ENCODE results near the gene DBNL. TPM values are rescaled to one million over a fixed set of nuclear protein-coding genes. Genes with fewer than 3 reads are reported as not detected.
A peak's percentile ranks its signal among the peaks of the same experiment; 100 is the strongest.

Gene DBNL
- total RNA-seq, 4 donors from 2014 or later: 108 to 165 (median 138) TPM

DNA sequence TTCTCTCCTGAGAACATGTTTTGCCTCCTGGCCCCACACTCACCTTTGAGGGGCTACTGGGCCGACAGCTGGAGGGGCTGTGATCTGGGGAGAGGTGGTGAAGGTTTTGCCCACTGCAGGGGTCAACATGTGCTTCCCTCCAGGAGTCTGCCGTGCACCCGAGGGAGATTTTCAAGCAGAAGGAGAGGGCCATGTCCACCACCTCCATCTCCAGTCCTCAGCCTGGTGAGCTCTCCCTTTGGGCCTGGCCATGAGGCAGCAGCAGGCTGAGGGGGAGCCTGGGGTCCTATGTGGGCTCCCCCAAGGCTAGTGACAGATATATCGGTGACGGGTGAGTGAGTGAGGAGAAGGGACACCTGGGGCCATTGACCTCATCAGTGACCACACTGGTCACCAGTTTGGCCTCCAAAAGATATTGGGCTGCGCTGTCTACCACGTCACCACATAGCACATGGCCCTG lies 14.3 kb downstream of the DBNL start:
- intact Hi-C loops (cut with DNase I): no loop called here
- no peaks in the 10 kb centered on the region for H3K27me3 ChIP-seq
- H3K4me1 ChIP-seq: no peaks in the 10 kb centered on the region
- H3K27ac ChIP-seq: no peak overlapping the region
- no peak for TF ChIP-seq POLR2A (IDR thresholded peaks at IDR 0.05)
- TF ChIP-seq, protein P1, sequence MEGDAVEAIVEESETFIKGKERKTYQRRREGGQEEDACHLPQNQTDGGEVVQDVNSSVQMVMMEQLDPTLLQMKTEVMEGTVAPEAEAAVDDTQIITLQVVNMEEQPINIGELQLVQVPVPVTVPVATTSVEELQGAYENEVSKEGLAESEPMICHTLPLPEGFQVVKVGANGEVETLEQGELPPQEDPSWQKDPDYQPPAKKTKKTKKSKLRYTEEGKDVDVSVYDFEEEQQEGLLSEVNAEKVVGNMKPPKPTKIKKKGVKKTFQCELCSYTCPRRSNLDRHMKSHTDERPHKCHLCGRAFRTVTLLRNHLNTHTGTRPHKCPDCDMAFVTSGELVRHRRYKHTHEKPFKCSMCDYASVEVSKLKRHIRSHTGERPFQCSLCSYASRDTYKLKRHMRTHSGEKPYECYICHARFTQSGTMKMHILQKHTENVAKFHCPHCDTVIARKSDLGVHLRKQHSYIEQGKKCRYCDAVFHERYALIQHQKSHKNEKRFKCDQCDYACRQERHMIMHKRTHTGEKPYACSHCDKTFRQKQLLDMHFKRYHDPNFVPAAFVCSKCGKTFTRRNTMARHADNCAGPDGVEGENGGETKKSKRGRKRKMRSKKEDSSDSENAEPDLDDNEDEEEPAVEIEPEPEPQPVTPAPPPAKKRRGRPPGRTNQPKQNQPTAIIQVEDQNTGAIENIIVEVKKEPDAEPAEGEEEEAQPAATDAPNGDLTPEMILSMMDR (IDR thresholded peaks at IDR 0.05): no peak
- no peaks in the 10 kb centered on the region for H3K9me3 ChIP-seq
- 90 to 95% methylated on average over 5 to 6 of the region's 7 CpGs for WGBS, 2 donors
- peaks cover 59 to 65% of the 10 kb centered on the region in 2 donors for H3K36me3 ChIP-seq
- DNase-seq: peak in 1 of 2 donors; percentile 2
- H3K4me3 ChIP-seq (replicated peaks in 1 of 3): no peak overlapping the region

DNA sequence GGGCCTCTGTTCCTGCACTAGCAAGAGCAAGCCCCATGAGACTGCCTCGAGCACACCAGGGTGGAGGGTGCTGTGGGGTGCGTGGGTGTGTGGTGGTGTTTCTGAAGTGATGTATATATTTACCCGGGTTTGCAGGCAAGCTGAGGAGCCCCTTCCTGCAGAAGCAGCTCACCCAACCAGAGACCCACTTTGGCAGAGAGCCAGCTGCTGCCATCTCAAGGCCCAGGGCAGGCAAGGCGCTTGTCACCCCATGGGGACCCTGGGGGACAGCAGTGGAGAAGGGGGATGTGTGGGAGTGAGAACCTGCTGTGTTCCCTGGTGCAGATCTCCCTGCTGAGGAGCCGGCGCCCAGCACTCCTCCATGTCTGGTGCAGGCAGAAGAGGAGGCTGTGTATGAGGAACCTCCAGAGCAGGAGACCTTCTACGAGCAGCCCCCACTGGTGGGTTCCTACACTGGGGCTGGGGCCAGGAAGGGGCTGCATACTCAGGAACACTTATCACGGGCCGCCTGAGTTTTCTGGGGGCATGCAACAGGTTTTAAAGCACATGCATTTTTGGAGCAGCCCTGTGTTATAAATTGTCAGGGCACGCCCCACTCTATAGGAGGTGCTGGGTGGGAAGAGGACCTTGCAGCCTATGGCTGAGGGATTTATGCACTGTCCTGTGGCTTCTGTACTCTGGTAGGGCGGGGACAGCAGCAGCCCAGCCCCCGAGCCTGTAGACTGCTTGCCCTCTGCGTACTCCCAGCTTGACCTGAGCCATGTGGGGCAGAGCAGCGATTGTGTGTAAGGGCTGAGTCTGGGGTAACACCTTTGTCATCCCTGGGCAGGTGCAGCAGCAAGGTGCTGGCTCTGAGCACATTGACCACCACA lies 15.0 kb downstream of the DBNL start:
- H3K36me3 ChIP-seq: peaks cover 59% of the 10 kb centered on the region in 2 donors
- TF ChIP-seq, protein P1 (IDR thresholded peaks at IDR 0.05): no peak
- TF ChIP-seq POLR2A (IDR thresholded peaks at IDR 0.05): no peak
- peaks cover under 1 to 4% of the 10 kb centered on the region in 2 donors for H3K4me1 ChIP-seq
- intact Hi-C loops (cut with DNase I): no loop called here
- H3K4me3 ChIP-seq (replicated peaks in 1 of 3): no peak overlapping the region
- 88 to 93% methylated on average over 6 to 14 of the region's 14 CpGs for WGBS, 2 donors
- no peaks in the 10 kb centered on the region for H3K9me3 ChIP-seq
- H3K27ac ChIP-seq: no peak overlapping the region
- no peaks in the 10 kb centered on the region for H3K27me3 ChIP-seq
- DNase-seq: peak in 1 of 2 donors; percentile 2

DNA sequence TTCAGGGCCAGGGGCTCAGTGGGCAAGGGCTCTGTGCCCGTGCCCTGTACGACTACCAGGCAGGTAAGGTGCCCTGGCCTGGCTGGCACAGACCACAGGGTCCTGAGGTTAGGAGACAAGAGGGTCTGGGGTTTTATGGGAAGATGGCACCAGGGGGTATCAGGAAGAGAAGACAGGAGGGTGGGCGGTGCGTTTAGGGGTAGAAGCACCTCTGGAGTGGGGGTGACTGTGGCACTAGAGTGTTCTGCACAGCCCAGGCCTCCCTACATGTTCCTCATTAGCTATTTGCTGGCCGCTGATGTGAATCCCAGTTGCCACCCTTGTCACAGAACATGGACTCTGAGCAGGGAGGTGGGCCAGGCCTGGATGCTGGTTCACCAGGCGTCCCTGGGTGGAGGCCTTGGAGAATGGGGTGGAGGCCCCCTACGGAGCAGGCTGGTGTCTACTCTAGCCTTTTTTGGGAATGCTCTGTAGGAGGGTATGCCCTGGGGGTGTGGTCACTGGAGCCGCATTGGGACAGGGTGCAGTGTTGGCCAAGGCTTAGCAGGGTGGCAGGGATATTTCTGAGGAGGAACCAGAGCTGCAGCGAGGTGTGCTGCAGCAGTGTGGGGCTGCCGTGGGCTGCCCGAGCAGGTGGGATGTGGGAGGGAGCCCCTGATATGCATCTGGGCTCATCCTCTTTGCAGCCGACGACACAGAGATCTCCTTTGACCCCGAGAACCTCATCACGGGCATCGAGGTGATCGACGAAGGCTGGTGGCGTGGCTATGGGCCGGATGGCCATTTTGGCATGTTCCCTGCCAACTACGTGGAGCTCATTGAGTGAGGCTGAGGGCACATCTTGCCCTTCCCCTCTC lies 15.8 kb downstream of the DBNL start:
- DNase-seq: peak in 1 of 2 donors; percentile 1
- no peaks in the 10 kb centered on the region for H3K27me3 ChIP-seq
- peaks cover 9 to 12% of the 10 kb centered on the region in 2 donors for H3K4me1 ChIP-seq
- peaks cover 51 to 52% of the 10 kb centered on the region in 2 donors for H3K36me3 ChIP-seq
- H3K27ac ChIP-seq: no peak overlapping the region
- 92 to 95% methylated on average over 14 to 16 of the region's 21 CpGs for WGBS, 2 donors
- no peak for TF ChIP-seq POLR2A (IDR thresholded peaks at IDR 0.05)
- no peaks in the 10 kb centered on the region for H3K9me3 ChIP-seq
- no peak overlapping the region for H3K4me3 ChIP-seq (replicated peaks in 1 of 3)
- intact Hi-C loops (cut with DNase I): no loop called here

DNA sequence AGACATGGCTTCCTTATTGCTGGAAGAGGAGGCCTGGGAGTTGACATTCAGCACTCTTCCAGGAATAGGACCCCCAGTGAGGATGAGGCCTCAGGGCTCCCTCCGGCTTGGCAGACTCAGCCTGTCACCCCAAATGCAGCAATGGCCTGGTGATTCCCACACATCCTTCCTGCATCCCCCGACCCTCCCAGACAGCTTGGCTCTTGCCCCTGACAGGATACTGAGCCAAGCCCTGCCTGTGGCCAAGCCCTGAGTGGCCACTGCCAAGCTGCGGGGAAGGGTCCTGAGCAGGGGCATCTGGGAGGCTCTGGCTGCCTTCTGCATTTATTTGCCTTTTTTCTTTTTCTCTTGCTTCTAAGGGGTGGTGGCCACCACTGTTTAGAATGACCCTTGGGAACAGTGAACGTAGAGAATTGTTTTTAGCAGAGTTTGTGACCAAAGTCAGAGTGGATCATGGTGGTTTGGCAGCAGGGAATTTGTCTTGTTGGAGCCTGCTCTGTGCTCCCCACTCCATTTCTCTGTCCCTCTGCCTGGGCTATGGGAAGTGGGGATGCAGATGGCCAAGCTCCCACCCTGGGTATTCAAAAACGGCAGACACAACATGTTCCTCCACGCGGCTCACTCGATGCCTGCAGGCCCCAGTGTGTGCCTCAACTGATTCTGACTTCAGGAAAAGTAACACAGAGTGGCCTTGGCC lies 16.6 kb downstream of the DBNL start:
- Histone ChIP-seq H3K27ac (no peak overlapping the region), H3K4me3 (replicated peaks in 1 of 3) (no peak overlapping the region), H3K9me3 (no peaks in the 10 kb centered on the region), H3K27me3 (no peaks in the 10 kb centered on the region), H3K4me1 (peaks cover 15 to 20% of the 10 kb centered on the region in 2 donors), H3K36me3 (peaks cover 49 to 52% of the 10 kb centered on the region in 2 donors)
- DNase-seq: no peak
- 80 to 87% methylated on average over 8 of the region's 8 CpGs for WGBS, 2 donors
- no peak for TF ChIP-seq POLR2A (IDR thresholded peaks at IDR 0.05)
- TF ChIP-seq, protein P1 (IDR thresholded peaks at IDR 0.05): no peak
- intact Hi-C loops (cut with DNase I): no loop called here

DNA sequence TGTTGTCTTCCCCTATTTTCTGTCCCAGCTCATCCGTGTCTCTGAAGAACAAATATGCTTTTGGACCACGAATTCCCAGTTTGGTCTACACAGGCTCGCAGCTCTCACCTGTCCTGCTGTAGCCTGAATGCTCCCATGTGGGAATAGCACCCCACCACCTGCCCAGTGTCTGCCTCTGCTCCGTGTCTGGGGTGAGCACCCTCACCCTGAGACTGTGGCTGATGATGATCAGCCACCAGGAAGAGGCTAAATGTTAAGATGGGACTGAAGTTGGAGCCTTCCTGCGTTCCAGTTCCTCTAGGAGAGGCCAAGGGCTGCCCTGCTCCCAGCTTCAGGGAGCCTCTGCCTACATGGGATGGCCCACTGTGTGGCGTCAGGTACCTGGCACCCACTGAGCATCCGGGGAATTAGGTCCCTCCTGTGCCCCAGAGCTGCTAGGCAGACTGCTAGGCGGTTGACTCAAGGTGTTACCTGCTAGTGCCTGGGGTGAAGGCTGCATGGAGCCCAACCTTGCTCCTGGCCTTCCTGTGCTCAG lies 17.2 kb downstream of the DBNL start:
- H3K4me3 ChIP-seq (replicated peaks in 1 of 3): no peak overlapping the region
- no peak for DNase-seq
- no peaks in the 10 kb centered on the region for H3K9me3 ChIP-seq
- TF ChIP-seq POLR2A (IDR thresholded peaks at IDR 0.05): no peak
- TF ChIP-seq, protein P1 (IDR thresholded peaks at IDR 0.05): no peak
- no peak overlapping the region for H3K27ac ChIP-seq
- H3K27me3 ChIP-seq: no peaks in the 10 kb centered on the region
- intact Hi-C loops (cut with DNase I): no loop called here
- peaks cover 15 to 26% of the 10 kb centered on the region in 2 donors for H3K4me1 ChIP-seq
- peaks cover 43 to 48% of the 10 kb centered on the region in 2 donors for H3K36me3 ChIP-seq
- WGBS, 2 donors: 79 to 82% methylated on average over 7 of the region's 8 CpGs
